Left ventricle myocardium inferior (tissue), 1 donor: ENCODE results near the gene KCNQ1. TPM values are rescaled to one million over a fixed set of nuclear protein-coding genes. Genes with fewer than 3 reads are reported as not detected.

Source experiments
- DNase-seq: peaks from one replicate; pipeline ENCODE4 v3.0.0-alpha.2; 2020
- H3K27ac ChIP-seq: fragments of 200-600 bp; replicated peaks from 2 replicates; pipeline ENCODE4 v1.8.0; 2021
- H3K27me3 ChIP-seq: fragments of 200-600 bp; 2 replicates; pipeline ENCODE4 v1.8.0; 2021; ENCODE audit warnings: low read depth
- H3K36me3 ChIP-seq: fragments of 200-600 bp; 2 replicates; pipeline ENCODE4 v1.8.0; 2021
- H3K4me1 ChIP-seq: fragments of 200-600 bp; 2 replicates; pipeline ENCODE4 v1.8.0; 2021
- H3K4me3 ChIP-seq: fragments of 200-600 bp; 2 replicates; pipeline ENCODE4 v1.8.0; 2021; ENCODE audit warnings: mild to moderate bottlenecking, moderate library complexity
- H3K9me3 ChIP-seq: fragments of 200-600 bp; replicated peaks from 2 replicates; pipeline ENCODE4 v1.8.0; 2021
- CTCF ChIP-seq: fragments of 200-600 bp; IDR thresholded peaks from 2 replicates; pipeline ENCODE4 v1.8.0; 2021; ENCODE audit warnings: antibody characterized with exemption, mild to moderate bottlenecking, borderline replicate concordance
- intact Hi-C: fragments of 100-400 bp; cut with micrococcal nuclease; formaldehyde crosslinking; loops from one replicate; pipeline ENCODE4 v1.11.0; 2022
- total RNA-seq: library from RNA; stranded (reverse); fragmentation: NEBNext Ultra II Directional; extraction: Animal tissue kit (Norgen Biotek cat#: 25700); gene quantifications from one replicate; pipeline ENCODE4 v1.2.1, GENCODE V29; 2021
- donor health status: DM: no; HTN: yes; CAD: no; lungs with severe emphysema.

The KCNQ1 gene
- total RNA-seq, 1 donor from 2014 or later: 41.8 TPM

- peak; percentile 13 for DNase-seq
- intact Hi-C loops: no loop called here
Observed at GRCh38 chr11:2580061-2580421, 135.2 kb downstream of the KCNQ1 start.

GRCh38 chr11:2580571-2581001, 135.8 kb downstream of the KCNQ1 start:
- Histone ChIP-seq H3K4me3 (no peak overlapping the region), H3K27ac (no peak overlapping the region), H3K4me1 (peaks cover 52% of the 10 kb centered on the region), H3K36me3 (no peaks in the 10 kb centered on the region), H3K9me3 (no peaks in the 10 kb centered on the region), H3K27me3 (no peaks in the 10 kb centered on the region)
- peak; percentile 9 for DNase-seq
- intact Hi-C loops: no loop called here
- TF ChIP-seq CTCF: no peak

More at GRCh38 chr11:2580061-2580421, 135.2 kb downstream of the KCNQ1 start:
- peaks cover 52% of the 10 kb centered on the region for H3K4me1 ChIP-seq
- no peak overlapping the region for H3K4me3 ChIP-seq
- H3K36me3 ChIP-seq: no peaks in the 10 kb centered on the region
- TF ChIP-seq CTCF: no peak
- no peaks in the 10 kb centered on the region for H3K27me3 ChIP-seq
- no peak overlapping the region for H3K27ac ChIP-seq
- no peaks in the 10 kb centered on the region for H3K9me3 ChIP-seq

GRCh38 chr11:2581151-2581930, 136.5 kb downstream of the KCNQ1 start:
- intact Hi-C loops: no loop called here
- peak; percentile 10 for DNase-seq
- Histone ChIP-seq H3K9me3 (no peaks in the 10 kb centered on the region), H3K36me3 (no peaks in the 10 kb centered on the region), H3K27me3 (no peaks in the 10 kb centered on the region), H3K27ac (no peak overlapping the region), H3K4me1 (peaks cover 52% of the 10 kb centered on the region), H3K4me3 (no peak overlapping the region)
- TF ChIP-seq CTCF: no peak

GRCh38 chr11:2581931-2582350, 137.1 kb downstream of the KCNQ1 start:
- intact Hi-C loops: no loop called here
- peak overlapping the region; percentile 18 for H3K27ac ChIP-seq
- no peak for TF ChIP-seq CTCF
- no peaks in the 10 kb centered on the region for H3K9me3 ChIP-seq
- DNase-seq: peak; percentile 6
- H3K4me1 ChIP-seq: peaks cover 51% of the 10 kb centered on the region
- no peaks in the 10 kb centered on the region for H3K36me3 ChIP-seq
- H3K4me3 ChIP-seq: no peak overlapping the region
- no peaks in the 10 kb centered on the region for H3K27me3 ChIP-seq

GRCh38 chr11:2582351-2582945, 137.6 kb downstream of the KCNQ1 start:
- Histone ChIP-seq H3K36me3 (no peaks in the 10 kb centered on the region), H3K4me3 (no peak overlapping the region), H3K27ac (peak overlapping the region; percentile 18), H3K27me3 (no peaks in the 10 kb centered on the region), H3K9me3 (no peaks in the 10 kb centered on the region), H3K4me1 (peaks cover 46% of the 10 kb centered on the region)
- DNase-seq: peak; percentile 20
- intact Hi-C loops: no loop called here
- TF ChIP-seq CTCF: no peak
